ENCODE measurements around the gene EXD2.
A peak's percentile ranks its signal among the peaks of the same experiment; 100 is the strongest.
"Not testable (repeated sequence)": the region's sequence is repeated elsewhere in the genome, so short reads cannot be mapped to it uniquely, and the experiment has no call there.

EXD2 gene

GRCh38 chr14:69191340-69192111 lies at the start of gene EXD2:
TSS of gene EXD2 (plus strand) at chr14:69191498. CDS start at chr14:69209471, 17,973 bp downstream.
- DNase-seq: peak; percentile 74

DNA sequence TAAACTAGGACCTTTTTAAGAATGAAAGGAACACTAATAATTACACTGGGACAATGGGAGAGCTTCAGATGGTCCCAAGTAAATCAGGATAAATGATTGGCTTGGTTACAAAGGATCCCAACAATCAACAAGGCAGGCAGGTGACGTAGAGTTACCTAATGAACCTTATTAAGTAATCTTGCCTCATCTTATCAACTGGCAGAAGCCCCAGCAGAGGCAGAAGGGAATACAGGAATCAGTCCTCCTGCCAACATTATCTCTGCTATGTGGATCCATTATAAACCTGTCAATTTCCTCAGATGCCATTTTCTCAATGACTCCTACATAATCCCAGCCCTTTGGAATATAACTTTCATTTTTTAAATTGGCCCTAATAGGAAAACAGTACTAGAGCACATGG lies 49.7 kb upstream of the EXD2 start:
- no peak for DNase-seq

DNA sequence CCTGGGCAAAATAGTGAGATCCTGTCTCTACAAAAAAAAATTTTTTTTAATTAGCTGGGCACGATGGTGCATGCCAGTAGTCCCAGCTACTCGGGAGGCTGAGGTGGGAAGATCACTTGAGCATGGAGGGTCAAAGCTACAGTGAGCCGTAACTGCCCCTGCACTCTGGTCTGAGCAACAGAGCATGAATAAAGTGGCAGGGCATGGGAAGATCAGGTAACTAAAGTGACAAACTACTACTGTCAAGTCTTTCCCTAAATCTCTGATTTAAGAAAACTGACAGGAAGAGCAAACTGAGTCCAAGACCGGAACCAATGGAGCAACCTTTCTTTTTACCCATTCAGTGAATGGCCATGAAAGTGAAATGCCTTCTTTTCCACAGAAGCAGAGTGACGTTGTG lies 49.2 kb upstream of the EXD2 start:
- no peak for DNase-seq

- DNase-seq: no peak
Measured at GRCh38 chr14:69149461-69150244, 41.6 kb upstream of the EXD2 start.

DNA sequence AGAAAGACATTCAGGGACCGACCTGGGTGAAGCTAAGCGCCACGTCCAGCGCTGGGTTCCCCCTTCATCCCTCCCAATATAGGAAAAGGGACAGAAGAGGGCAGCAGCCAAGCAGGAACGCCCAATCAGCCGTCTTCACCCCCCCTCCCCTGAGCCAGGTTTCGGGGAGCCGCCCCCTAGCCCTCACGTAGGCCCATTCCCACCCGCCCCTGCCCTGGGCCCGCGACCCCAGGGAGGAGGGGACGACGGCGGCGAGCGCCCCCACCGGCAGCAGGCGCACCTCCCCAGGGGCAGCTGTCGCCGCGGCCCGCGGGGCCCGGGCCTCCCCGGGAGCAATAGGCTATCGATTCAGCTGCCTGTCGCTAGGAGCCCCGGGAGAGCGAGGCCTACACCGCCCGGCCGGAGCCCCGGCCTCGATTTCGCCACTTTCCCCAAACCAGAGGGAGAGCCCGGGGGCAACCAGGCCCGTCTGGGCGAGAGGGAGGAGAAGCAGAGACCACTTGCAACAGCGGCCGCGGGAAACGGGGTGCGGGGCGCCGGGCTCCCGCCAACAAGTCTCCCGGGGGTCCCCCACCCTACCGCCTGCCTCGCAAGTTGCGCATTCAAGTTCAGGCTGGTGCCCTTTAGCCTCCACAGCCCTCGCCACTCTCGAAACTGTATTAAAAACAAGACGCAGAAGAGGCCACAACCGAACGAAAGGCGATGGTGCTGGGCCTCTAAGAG lies 39.7 kb upstream of the EXD2 start:
- peak; percentile 80 for DNase-seq

- no peak for DNase-seq
Measured at GRCh38 chr14:69152181-69152901, 39.0 kb upstream of the EXD2 start.

DNA sequence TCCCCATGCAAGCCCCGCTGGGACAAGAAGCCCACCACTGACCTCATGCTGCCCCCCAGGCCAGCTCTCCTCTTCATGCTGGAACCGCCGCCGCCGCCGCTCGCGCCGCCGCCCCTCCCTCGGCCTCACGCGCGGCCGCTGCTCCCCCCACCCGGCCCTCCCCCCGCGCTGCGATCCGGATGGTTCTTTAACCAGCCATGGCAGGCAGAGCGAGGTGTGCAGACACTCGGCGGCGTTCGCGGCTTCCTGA lies 38.5 kb upstream of the EXD2 start, which contains the start of gene DCAF5:
Gene DCAF5 (minus strand): TSS at position 218 of the 250 bp plus-strand sequence. CDS start 141 bp downstream, at position 77.
- DNase-seq: peak; percentile 93

DNA sequence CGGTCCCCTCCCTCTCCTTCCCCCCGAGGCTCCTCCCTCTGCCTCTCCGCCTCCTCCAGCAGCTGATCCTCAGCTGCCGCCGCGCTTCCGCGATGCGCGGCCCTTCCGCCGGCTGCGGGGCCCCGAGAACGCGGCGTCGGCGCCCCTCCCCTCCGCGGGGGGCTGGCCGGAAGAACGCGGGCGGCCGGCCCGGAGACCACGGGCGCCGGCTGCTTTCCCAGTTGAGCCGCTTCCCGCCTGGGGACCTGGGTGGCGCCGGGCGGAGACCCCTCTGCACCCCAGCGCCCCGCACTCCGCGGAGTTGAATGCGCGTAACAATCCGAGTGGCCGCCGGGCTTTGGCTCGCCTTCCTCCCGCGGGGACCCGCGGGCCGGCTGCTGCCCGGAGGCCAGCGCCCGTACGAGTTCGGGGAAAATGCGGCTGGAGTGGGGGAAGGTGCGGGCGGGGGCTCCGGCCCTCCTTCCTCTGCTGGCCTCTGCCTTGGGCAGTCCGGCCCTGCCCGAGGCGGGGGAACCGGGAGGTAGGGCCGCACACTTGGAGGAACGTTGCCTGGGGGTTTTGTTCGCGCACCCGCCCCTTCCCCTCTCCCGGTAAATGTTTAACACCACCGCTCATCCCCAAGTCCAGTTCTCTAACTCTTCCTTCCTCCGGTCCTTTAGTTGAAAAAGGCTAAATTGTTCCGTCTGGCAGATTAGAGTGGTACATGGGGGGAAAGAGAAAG lies 38.0 kb upstream of the EXD2 start:
- DNase-seq: no peak

GRCh38 chr14:69153873-69154270 lies 37.4 kb upstream of the EXD2 start:
- no peak for DNase-seq

- DNase-seq: no peak
Measured at GRCh38 chr14:69154779-69155178, 36.5 kb upstream of the EXD2 start.

DNA sequence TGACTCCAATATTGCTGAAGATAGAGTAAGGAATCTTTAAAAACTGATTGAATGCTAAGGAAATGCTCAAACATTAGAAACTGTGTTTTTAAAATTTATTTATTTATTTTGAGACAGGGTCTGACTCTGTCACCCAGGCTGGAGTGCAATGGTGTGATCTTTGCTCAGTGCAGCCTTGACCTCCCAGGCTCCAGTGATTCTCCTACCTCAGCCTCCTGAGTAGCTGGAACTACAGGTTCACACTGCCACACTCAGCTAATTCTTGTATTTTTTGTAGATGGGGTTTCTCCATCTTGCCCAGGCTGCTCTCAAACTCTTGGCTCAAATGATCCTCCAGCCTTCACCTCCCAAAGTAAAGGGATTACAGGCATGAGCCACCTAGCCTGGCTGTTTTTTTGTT lies 35.1 kb upstream of the EXD2 start:
- no peak for DNase-seq

DNA sequence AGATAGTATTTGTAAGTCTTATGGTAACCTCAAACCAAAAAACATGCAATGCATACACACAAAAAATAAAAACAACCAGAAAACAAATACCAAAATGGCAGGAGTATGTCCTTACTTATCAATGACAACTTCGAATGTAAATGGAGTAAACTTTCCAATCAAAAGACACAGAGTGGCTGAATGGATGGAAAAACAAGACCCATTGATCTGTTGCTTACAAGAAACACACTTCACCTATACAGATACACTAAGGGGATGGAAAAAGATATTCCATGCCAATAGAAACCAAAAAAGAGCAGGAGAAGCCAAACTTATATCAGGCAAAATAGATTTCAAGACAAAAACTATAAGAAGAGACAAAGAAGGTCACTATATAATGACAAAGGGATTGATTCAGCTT lies 29.7 kb upstream of the EXD2 start:
- DNase-seq: no peak

GRCh38 chr14:69165787-69166186 lies 25.5 kb upstream of the EXD2 start:
- DNase-seq: not testable (repeated sequence)

DNA sequence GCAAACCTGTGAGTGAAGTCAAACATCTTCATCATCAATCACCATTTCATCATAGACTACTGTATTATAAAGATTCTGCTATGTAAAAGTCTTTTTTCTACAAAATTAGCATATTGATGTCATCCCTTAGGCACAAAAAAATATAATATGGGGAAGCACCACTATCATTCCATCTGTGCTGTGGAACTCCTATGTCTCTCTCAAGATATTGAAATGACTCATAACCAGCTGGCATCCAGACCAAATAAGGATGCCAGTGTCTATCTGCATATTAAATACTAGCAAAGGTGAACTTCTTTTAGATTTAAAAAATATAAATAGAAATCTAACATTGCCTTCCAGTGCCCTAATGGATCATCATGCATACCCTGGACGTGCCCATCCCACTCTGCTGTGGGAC lies 20.5 kb upstream of the EXD2 start:
- no peak for DNase-seq

DNA sequence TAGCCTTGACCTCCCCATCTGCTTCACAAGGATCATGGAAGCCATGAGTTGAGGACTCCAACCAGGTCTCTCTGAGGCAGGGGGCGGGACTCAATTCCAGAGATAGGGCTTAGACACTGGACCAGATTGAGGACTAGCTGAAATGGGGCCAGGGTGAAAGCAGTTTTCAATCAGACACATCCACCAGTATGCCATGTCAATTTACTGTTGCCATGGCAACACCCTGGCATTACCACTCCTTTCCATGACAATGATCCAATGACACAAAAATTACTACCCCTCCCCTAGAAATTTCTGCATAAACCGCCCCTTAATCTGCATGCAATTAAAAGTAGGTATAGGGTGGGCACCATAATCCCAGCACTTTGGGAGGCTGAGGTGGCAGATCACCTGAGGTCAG lies 19.7 kb upstream of the EXD2 start:
- DNase-seq: no peak

- no peak for DNase-seq
Measured at GRCh38 chr14:69175130-69175529, 16.2 kb upstream of the EXD2 start.

DNA sequence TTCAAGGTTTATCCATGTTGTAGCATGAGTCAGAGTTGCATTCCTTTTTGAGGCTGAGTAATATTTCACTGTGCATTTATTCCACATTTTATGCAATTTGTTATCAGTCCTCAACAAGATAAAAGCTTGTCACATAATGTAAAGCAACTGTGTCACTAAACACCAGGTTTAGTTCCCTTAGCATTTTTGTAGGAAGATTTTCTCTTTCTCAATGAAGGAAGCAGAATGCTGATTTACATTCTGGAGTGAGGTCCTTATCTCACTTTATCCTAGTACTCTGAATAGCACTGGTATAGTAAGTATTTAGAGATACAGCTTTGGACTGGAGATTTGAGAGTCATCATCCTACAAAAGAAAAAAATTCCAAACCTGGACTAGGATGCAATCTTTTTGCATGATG lies 9.8 kb upstream of the EXD2 start:
- no peak for DNase-seq

GRCh38 chr14:69182580-69182979 lies 8.7 kb upstream of the EXD2 start:
- not testable (repeated sequence) for DNase-seq

- DNase-seq: no peak
Measured at GRCh38 chr14:69183735-69184134, 7.6 kb upstream of the EXD2 start.

DNA sequence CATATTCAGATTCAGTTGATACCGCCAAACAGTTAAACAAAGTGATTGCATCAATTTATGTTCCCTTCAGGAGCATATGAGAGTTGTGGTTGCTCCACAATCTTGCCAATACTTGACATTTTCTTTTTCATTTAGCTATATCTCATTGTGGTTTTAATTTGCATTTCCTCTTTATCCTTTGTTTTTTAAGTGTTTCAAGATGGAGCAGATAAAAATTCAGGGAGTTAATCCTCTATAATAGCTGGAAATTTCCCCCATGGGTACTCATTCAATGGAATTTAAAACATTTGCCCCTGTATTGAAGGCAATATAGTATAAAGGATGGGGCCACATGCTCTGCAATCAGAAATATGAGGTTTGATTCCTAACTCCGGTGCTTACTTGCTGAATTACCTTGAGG lies 1.1 kb upstream of the EXD2 start:
- DNase-seq: no peak

GRCh38 chr14:69193721-69194120 lies 2.4 kb downstream of the EXD2 start:
- no peak for DNase-seq

- DNase-seq: no peak
Measured at GRCh38 chr14:69199786-69200185, 8.5 kb downstream of the EXD2 start.

- no peak for DNase-seq
Measured at GRCh38 chr14:69204753-69205152, 13.5 kb downstream of the EXD2 start.

Measured in activated naive CD4-positive, alpha-beta T cell treated with Interleukin-2 at 50 U/mL for 16 hours (primary cell).